WTC11 (cell line): ENCODE results near the gene RFPL3. TPM values are rescaled to one million over a fixed set of nuclear protein-coding genes. Genes with fewer than 3 reads are reported as not detected.

Source experiments
- ATAC-seq: fragments of 200-7000 bp; cut with Tn5 transposase; 2 replicates; pipeline ENCODE4 v1.10.0; 2021; ENCODE audit warnings: mild to moderate bottlenecking, moderate library complexity
- CTCF ChIA-PET: fragments of 300-600 bp; sonication (Branson Sonifier 250); formaldehyde crosslinking; loops from one replicate; lab custom pipeline; 2021; ENCODE audit warnings: antibody characterized with exemption; lab: Charles Lee
- POLR2A ChIA-PET: fragments of 350-600 bp; sonication (Branson Sonifier 250); formaldehyde crosslinking; loops from one replicate; lab custom pipeline; 2021; ENCODE audit warnings: antibody characterized with exemption; lab: Charles Lee
- DNase-seq: peaks from one replicate; pipeline ENCODE4 v3.0.0; 2021; ENCODE audit warnings: low spot score
- H3K27ac Mint-ChIP-seq: 2 replicates; pipeline ENCODE4 v1.8.0; 2021; ENCODE audit warnings: mixed read lengths
- H3K27me3 Mint-ChIP-seq: 2 replicates; pipeline ENCODE4 v1.8.0; 2021; ENCODE audit warnings: low read depth, mild to moderate bottlenecking, moderate library complexity, mixed read lengths
- H3K36me3 Mint-ChIP-seq: 2 replicates; pipeline ENCODE4 v1.8.0; 2021; ENCODE audit warnings: mixed read lengths
- H3K4me1 Mint-ChIP-seq: 2 replicates; pipeline ENCODE4 v1.8.0; 2022; ENCODE audit warnings: mixed read lengths
- H3K4me3 Mint-ChIP-seq: 2 replicates; pipeline ENCODE4 v1.8.0; 2021; ENCODE audit warnings: mild to moderate bottlenecking, moderate library complexity, mixed read lengths
- H3K9me3 Mint-ChIP-seq: 2 replicates; pipeline ENCODE4 v1.8.0; 2021; ENCODE audit warnings: mixed read lengths
- CREB1 ChIP-seq: sonication (generic); formaldehyde crosslinking; IDR thresholded peaks from 2 replicates; pipeline ENCODE4 v1.8.0; 2023; ENCODE audit warnings: mild to moderate bottlenecking, missing genetic modification reagents
- FOXP1 ChIP-seq: sonication (generic); formaldehyde crosslinking; IDR thresholded peaks from 2 replicates; pipeline ENCODE4 v1.8.0; 2022; ENCODE audit warnings: missing genetic modification reagents, mild to moderate bottlenecking, moderate library complexity, borderline replicate concordance
- GABPB1 ChIP-seq: sonication (generic); formaldehyde crosslinking; IDR thresholded peaks from 2 replicates; pipeline ENCODE4 v1.8.1; 2023; ENCODE audit warnings: mild to moderate bottlenecking, missing genetic modification reagents
- GRHL2 ChIP-seq: fragments of 250-450 bp; sonication (Bioruptor Pico); IDR thresholded peaks from 2 replicates; pipeline ENCODE4 v1.8.0; 2022; ENCODE audit warnings: mild to moderate bottlenecking, moderate library complexity; ENCODE audit not compliant: insufficient replicate concordance, severe bottlenecking
- GTF2I ChIP-seq: fragments of 250-450 bp; sonication (Bioruptor Pico); conservative IDR thresholded peaks from 2 replicates; pipeline ENCODE4 v1.4.0; 2021; ENCODE audit warnings: mild to moderate bottlenecking
- RELA ChIP-seq: sonication (generic); formaldehyde crosslinking; IDR thresholded peaks from 2 replicates; pipeline ENCODE4 v1.8.1; 2022; ENCODE audit warnings: missing genetic modification reagents, mild to moderate bottlenecking, borderline replicate concordance
- SMAD3 ChIP-seq: sonication (generic); formaldehyde crosslinking; IDR thresholded peaks from 2 replicates; pipeline ENCODE4 v1.8.0; 2022; ENCODE audit warnings: missing genetic modification reagents, mild to moderate bottlenecking, borderline replicate concordance
- SMAD4 ChIP-seq: sonication (generic); formaldehyde crosslinking; IDR thresholded peaks from 2 replicates; pipeline ENCODE4 v1.8.0; 2022; ENCODE audit warnings: mild to moderate bottlenecking, missing genetic modification reagents
- ZNF219 ChIP-seq: sonication (generic); formaldehyde crosslinking; IDR thresholded peaks from 2 replicates; pipeline ENCODE4 v1.8.0; 2023; ENCODE audit warnings: missing genetic modification reagents, mild to moderate bottlenecking, borderline replicate concordance
- ZNF232 ChIP-seq: sonication (generic); formaldehyde crosslinking; IDR thresholded peaks from 2 replicates; pipeline ENCODE4 v1.8.0; 2022; ENCODE audit warnings: mild to moderate bottlenecking, missing genetic modification reagents
- ZNF416 ChIP-seq: fragments of 250-450 bp; sonication (Bioruptor Pico); IDR thresholded peaks from 2 replicates; pipeline ENCODE4 v1.9.0; 2021; ENCODE audit warnings: mild to moderate bottlenecking, inconsistent platforms
- ZNF423 ChIP-seq: fragments of 250-450 bp; sonication (Bioruptor Pico); IDR thresholded peaks from 2 replicates; pipeline ENCODE4 v2.1.2; 2022; ENCODE audit warnings: mild to moderate bottlenecking, moderate library complexity
- total RNA-seq: library from RNA; stranded (reverse); gene quantifications from 3 replicates; pipeline ENCODE4 v1.2.3, GENCODE V29; 2021
- TF ChIP-seq, protein P1 (sequence below): sonication (generic); formaldehyde crosslinking; IDR thresholded peaks from 2 replicates; pipeline ENCODE4 v1.8.1; 2023; ENCODE audit warnings: mild to moderate bottlenecking, missing genetic modification reagents, borderline replicate concordance
- TF ChIP-seq, protein P2 (sequence below): sonication (generic); formaldehyde crosslinking; IDR thresholded peaks from 2 replicates; pipeline ENCODE4 v1.8.0; 2022; ENCODE audit warnings: missing genetic modification reagents
- TF ChIP-seq, protein P3 (sequence below): sonication (generic); formaldehyde crosslinking; IDR thresholded peaks from 2 replicates; pipeline ENCODE4 v1.8.0; 2023; ENCODE audit warnings: missing genetic modification reagents, mild to moderate bottlenecking, borderline replicate concordance
- TF ChIP-seq, protein P4 (sequence below): sonication (generic); formaldehyde crosslinking; IDR thresholded peaks from 2 replicates; pipeline ENCODE4 v1.8.1; 2023; ENCODE audit warnings: mild to moderate bottlenecking, missing genetic modification reagents

Gene RFPL3
- total RNA-seq, 1 experiment from 2014 or later = not detected

DNA sequence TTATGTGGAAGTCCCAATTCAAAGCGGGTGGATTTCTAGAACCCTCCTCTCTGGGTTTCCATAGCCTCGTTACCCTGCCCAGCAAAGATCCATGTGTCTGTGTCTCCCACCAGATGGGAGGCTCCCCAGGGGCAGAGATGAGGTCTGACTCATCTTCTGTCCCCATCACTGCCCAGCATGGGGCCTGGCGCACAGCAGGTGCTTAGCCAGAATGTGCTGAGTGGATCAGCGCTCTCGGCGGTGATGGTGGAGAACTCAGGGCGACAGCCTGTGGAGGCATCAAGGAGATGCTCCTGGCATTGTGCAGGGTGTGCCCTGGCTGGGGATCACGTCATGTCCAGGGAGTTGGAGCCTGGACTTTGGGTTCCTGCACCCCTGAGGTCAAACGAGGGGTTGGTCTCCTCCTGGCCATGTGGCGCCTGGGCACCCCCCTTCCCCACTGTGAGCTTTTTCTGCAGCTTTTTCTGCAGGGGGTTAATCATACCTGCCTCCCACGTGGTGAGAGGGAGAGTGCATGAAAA is 46.1 kb upstream of the RFPL3 start:
- DNase-seq (no peak), ATAC-seq (no peak)
- CTCF ChIA-PET = interaction anchor here (0.8 kb wide), 1 partner anchor 46 kb away, joined by 3 read pairs; no protein-coding TSS in a partner anchor
- TF ChIP-seq ZNF232 (CRISPR knock-in tag) (no peak), SMAD3 (CRISPR knock-in tag) (no peak), ZNF219 (CRISPR knock-in tag) (no peak), GABPB1 (CRISPR knock-in tag) (no peak), SMAD4 (CRISPR knock-in tag) (no peak), GRHL2 (no peak), CREB1 (no peak), GTF2I (no peak), RELA (CRISPR knock-in tag) (no peak), ZNF416 (CRISPR knock-in tag) (no peak), ZNF423 (CRISPR knock-in tag) (no peak), FOXP1 (CRISPR knock-in tag) (no peak)
- TF ChIP-seq, protein P1, sequence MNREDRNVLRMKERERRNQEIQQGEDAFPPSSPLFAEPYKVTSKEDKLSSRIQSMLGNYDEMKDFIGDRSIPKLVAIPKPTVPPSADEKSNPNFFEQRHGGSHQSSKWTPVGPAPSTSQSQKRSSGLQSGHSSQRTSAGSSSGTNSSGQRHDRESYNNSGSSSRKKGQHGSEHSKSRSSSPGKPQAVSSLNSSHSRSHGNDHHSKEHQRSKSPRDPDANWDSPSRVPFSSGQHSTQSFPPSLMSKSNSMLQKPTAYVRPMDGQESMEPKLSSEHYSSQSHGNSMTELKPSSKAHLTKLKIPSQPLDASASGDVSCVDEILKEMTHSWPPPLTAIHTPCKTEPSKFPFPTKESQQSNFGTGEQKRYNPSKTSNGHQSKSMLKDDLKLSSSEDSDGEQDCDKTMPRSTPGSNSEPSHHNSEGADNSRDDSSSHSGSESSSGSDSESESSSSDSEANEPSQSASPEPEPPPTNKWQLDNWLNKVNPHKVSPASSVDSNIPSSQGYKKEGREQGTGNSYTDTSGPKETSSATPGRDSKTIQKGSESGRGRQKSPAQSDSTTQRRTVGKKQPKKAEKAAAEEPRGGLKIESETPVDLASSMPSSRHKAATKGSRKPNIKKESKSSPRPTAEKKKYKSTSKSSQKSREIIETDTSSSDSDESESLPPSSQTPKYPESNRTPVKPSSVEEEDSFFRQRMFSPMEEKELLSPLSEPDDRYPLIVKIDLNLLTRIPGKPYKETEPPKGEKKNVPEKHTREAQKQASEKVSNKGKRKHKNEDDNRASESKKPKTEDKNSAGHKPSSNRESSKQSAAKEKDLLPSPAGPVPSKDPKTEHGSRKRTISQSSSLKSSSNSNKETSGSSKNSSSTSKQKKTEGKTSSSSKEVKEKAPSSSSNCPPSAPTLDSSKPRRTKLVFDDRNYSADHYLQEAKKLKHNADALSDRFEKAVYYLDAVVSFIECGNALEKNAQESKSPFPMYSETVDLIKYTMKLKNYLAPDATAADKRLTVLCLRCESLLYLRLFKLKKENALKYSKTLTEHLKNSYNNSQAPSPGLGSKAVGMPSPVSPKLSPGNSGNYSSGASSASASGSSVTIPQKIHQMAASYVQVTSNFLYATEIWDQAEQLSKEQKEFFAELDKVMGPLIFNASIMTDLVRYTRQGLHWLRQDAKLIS (CRISPR knock-in tag) = no peak
- TF ChIP-seq, protein P2, sequence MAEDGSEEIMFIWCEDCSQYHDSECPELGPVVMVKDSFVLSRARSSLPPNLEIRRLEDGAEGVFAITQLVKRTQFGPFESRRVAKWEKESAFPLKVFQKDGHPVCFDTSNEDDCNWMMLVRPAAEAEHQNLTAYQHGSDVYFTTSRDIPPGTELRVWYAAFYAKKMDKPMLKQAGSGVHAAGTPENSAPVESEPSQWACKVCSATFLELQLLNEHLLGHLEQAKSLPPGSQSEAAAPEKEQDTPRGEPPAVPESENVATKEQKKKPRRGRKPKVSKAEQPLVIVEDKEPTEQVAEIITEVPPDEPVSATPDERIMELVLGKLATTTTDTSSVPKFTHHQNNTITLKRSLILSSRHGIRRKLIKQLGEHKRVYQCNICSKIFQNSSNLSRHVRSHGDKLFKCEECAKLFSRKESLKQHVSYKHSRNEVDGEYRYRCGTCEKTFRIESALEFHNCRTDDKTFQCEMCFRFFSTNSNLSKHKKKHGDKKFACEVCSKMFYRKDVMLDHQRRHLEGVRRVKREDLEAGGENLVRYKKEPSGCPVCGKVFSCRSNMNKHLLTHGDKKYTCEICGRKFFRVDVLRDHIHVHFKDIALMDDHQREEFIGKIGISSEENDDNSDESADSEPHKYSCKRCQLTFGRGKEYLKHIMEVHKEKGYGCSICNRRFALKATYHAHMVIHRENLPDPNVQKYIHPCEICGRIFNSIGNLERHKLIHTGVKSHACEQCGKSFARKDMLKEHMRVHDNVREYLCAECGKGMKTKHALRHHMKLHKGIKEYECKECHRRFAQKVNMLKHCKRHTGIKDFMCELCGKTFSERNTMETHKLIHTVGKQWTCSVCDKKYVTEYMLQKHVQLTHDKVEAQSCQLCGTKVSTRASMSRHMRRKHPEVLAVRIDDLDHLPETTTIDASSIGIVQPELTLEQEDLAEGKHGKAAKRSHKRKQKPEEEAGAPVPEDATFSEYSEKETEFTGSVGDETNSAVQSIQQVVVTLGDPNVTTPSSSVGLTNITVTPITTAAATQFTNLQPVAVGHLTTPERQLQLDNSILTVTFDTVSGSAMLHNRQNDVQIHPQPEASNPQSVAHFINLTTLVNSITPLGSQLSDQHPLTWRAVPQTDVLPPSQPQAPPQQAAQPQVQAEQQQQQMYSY (CRISPR knock-in tag) = no peak
- TF ChIP-seq, protein P3, sequence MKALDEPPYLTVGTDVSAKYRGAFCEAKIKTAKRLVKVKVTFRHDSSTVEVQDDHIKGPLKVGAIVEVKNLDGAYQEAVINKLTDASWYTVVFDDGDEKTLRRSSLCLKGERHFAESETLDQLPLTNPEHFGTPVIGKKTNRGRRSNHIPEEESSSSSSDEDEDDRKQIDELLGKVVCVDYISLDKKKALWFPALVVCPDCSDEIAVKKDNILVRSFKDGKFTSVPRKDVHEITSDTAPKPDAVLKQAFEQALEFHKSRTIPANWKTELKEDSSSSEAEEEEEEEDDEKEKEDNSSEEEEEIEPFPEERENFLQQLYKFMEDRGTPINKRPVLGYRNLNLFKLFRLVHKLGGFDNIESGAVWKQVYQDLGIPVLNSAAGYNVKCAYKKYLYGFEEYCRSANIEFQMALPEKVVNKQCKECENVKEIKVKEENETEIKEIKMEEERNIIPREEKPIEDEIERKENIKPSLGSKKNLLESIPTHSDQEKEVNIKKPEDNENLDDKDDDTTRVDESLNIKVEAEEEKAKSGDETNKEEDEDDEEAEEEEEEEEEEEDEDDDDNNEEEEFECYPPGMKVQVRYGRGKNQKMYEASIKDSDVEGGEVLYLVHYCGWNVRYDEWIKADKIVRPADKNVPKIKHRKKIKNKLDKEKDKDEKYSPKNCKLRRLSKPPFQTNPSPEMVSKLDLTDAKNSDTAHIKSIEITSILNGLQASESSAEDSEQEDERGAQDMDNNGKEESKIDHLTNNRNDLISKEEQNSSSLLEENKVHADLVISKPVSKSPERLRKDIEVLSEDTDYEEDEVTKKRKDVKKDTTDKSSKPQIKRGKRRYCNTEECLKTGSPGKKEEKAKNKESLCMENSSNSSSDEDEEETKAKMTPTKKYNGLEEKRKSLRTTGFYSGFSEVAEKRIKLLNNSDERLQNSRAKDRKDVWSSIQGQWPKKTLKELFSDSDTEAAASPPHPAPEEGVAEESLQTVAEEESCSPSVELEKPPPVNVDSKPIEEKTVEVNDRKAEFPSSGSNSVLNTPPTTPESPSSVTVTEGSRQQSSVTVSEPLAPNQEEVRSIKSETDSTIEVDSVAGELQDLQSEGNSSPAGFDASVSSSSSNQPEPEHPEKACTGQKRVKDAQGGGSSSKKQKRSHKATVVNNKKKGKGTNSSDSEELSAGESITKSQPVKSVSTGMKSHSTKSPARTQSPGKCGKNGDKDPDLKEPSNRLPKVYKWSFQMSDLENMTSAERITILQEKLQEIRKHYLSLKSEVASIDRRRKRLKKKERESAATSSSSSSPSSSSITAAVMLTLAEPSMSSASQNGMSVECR (CRISPR knock-in tag) = no peak
- TF ChIP-seq, protein P4, sequence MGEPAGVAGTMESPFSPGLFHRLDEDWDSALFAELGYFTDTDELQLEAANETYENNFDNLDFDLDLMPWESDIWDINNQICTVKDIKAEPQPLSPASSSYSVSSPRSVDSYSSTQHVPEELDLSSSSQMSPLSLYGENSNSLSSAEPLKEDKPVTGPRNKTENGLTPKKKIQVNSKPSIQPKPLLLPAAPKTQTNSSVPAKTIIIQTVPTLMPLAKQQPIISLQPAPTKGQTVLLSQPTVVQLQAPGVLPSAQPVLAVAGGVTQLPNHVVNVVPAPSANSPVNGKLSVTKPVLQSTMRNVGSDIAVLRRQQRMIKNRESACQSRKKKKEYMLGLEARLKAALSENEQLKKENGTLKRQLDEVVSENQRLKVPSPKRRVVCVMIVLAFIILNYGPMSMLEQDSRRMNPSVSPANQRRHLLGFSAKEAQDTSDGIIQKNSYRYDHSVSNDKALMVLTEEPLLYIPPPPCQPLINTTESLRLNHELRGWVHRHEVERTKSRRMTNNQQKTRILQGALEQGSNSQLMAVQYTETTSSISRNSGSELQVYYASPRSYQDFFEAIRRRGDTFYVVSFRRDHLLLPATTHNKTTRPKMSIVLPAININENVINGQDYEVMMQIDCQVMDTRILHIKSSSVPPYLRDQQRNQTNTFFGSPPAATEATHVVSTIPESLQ (CRISPR knock-in tag) = no peak
- H3K4me1 Mint-ChIP-seq = peaks cover 3% of the 10 kb centered on the region; the same call in 1 of the 2 replicates
- H3K4me3 Mint-ChIP-seq = no peak overlapping the region
- no peaks in the 10 kb centered on the region for H3K36me3 Mint-ChIP-seq
- H3K9me3 Mint-ChIP-seq = no peaks in the 10 kb centered on the region
- H3K27me3 Mint-ChIP-seq = no peaks in the 10 kb centered on the region; the same call in 1 of the 2 replicates
- no peak overlapping the region for H3K27ac Mint-ChIP-seq
- POLR2A ChIA-PET = no interaction called here
